WTC11 (cell line): ENCODE results near the gene FAM32A.

Experiments
- NR3C1 ChIP-seq: sonication (generic); formaldehyde crosslinking; conservative IDR thresholded peaks from 2 replicates; pipeline ENCODE4 v1.8.1; 2023; ENCODE audit warnings: low read depth, mild to moderate bottlenecking, missing genetic modification reagents
- PRDM15 ChIP-seq: sonication (generic); formaldehyde crosslinking; IDR thresholded peaks from 2 replicates; pipeline ENCODE4 v1.8.0; 2022; ENCODE audit warnings: missing genetic modification reagents

- TF ChIP-seq PRDM15 (no peak), NR3C1 (CRISPR knock-in tag) (no peak)
Observed at GRCh38 chr19:16197622-16198369, 12.6 kb downstream of the FAM32A start, which contains the start of gene AP1M1.
